HG02588 (cell line): ENCODE measurements around the gene LIF.

Source experiments
- ATAC-seq: cut with Tn5 transposase; IDR thresholded peaks from one replicate; pipeline ENCODE4 v1.9.1; 2021; ENCODE audit warnings: mild to moderate bottlenecking, moderate library complexity; ENCODE audit not compliant: unreplicated experiment

LIF gene

DNA sequence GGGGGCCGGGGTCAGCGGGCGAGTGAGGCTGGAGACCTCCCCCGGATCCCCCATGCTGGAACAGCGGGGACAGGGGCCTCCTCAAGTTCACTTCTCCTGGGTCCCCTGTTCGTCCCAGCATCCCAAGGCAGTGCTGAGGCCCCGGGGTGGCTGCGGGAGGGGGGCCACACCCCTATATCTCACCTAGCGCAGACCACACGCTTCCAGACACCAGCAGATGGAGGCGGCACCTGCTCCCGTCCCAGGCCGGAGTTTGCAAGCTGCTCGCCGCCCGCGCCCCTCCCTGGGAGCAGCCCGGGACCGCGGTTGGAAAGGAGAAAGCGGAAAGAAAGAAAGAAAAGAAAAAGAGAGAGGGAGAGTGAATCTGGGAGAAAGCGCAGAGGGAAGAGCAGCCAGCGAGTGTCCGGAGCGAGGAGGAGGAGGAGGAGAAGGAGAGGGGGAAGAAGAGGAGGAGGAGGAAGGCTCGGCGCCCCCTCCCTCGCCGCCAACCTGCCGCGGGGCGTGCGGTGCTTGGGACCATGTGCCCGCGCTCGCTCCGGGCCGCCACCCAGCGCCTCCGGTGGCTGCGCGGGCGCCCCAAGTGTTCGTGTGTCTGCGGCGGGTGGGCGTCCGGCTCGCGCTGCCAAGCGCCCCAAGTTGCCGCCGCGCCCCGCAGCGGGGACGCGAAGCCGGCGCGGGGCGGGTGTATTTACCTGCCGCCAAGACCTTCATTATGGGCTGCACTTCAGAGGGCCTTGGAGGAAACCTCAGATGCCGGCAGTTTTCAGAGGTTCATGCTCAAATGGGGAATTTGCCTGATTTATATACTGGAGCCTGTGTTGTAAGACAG is at the start of gene LIF:
LIF (minus strand) TSS at position 775 of the 829 bp plus-strand sequence; CDS start at position 711, 64 bp downstream.
- no peak for ATAC-seq

DNA sequence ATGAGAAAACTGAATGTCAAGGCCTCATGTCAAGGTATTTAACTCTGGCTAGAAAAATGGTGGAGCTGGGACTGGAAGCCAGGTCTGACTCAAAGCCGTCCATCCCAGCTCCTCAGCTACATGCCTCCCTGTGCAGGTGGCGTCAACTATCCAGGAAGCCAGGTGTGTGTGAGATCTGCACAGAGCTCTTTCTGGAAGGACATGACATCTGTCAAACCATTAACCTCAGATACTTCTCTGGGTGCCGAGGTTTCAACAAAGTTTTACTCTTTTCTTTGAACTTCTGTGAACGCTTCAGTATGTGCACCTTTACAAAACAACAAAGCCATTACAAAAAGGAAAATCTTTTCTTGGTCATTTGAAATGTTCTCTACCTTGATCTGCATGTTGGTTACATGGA is 49.8 kb upstream of the LIF start:
- no peak for ATAC-seq

DNA sequence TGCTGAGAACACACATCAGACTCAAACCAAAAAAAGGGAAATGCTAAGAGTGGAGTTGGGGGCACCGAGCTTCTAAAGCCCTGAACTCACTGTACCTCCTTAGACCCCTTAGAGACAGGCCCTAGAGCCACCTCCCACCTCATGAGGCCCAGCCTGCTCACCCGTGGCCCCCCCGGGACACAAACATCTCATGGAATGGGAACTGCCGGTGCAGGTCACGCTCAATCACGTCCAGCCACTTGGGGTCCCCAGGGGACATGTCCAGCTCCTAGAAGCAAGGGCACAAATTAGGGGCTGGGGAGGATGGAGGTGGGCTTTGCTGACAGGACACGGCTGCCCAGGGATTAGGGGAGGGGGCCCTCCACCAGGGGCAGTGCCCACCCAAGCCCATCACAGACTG is 49.0 kb upstream of the LIF start:
- ATAC-seq: no peak

DNA sequence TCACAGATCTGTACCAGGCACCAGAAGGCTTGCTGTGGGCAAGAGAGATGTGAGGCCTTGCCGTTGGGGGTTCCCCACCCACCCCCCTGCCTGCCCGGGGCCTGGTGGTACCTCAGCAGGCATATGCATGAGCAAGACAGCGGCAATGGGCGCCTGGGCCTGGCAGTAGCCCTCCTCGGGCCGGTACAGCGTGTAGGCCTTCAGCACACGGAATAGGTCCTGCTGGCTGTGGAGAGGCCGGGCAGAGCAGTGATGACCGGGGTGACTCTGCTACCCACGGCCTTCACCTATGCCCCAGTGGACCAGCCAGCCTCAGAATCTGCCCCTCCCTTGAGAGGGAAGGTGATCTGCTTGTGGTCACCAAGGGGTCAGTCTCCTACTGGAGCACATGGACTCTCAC is 48.3 kb upstream of the LIF start:
- no peak for ATAC-seq

DNA sequence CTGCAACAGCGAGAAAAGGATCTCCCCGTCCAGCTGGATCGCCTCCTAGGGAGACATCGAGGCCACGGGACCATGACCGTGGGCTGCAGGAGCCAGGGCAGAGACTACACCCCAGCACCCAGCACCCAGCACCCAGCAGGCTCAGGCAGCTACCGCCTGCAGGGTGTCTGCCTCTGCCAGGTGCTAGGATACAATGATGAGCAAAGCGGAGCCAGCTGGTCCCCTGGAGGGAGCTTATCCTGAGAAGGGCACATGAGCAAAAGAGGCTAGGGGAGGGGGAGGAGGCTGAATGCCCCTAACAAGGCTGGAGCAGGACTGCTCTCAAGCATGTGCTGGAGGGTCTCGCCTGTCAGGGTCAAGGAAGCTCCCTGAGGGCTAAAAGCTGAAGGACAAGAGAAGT is 47.5 kb upstream of the LIF start:
- no peak for ATAC-seq

DNA sequence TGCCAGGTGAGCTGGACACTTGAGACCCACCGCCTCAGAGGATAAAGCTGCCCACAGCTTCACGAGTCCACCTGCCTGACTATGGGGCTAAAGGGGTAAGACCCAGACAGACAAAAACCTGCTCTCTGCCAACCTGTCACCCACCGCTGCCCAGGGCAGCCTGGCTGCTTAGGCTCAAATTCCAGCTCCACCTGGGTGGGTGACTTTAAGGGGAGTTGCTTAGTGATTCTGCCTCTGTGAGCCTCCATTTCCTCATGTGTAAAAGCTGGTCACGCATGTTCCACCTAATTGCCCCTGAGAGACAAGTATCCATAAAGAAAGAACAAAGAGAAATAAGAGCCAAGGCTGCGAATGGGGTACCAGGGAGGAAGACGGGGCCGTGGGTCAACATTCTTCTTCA is 46.5 kb upstream of the LIF start:
- no peak for ATAC-seq

DNA sequence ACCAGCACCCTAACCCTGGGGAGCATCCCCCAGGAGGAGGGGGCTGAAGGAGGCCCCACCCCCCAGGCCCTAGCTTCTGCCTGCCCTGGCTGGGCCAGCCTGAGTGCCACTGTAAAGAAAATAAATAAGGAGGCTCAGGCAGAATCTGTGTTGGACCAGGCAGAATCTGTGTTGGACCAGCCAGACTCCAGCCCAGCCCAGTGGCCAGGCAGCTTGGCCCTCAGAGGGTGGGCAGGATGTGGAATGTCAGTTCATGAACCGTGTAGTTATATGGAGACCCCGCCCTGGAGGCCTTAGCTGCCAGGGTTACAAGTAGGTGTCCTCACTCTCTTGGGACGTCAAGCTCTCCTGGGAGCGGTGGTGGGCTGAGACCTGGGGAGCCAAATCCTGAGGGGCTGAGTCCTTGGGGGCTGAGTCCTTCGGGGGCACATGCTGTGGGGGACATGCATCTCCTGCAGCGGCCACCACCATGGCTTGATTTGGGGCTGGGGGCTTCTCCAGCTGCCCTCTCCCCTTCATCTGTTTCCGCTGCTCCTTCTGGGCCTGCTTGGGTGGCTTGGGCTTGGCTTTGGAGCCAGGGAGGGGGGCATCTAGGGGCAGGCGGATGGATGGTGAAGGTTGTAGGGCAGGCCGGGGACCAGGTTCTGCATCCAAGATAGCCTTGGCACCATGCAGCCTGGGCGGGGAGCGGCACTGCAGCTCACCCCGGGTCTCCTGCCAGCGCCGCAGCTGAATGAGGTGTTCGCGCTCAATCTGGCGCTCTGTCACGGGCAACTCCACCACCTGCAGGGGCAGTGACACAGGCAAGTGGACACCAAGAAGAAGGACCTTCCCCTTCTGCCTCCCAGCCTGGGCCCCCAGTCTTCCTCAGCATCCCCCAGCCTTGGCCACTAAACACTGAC is 45.8 kb upstream of the LIF start:
- ATAC-seq: no peak

DNA sequence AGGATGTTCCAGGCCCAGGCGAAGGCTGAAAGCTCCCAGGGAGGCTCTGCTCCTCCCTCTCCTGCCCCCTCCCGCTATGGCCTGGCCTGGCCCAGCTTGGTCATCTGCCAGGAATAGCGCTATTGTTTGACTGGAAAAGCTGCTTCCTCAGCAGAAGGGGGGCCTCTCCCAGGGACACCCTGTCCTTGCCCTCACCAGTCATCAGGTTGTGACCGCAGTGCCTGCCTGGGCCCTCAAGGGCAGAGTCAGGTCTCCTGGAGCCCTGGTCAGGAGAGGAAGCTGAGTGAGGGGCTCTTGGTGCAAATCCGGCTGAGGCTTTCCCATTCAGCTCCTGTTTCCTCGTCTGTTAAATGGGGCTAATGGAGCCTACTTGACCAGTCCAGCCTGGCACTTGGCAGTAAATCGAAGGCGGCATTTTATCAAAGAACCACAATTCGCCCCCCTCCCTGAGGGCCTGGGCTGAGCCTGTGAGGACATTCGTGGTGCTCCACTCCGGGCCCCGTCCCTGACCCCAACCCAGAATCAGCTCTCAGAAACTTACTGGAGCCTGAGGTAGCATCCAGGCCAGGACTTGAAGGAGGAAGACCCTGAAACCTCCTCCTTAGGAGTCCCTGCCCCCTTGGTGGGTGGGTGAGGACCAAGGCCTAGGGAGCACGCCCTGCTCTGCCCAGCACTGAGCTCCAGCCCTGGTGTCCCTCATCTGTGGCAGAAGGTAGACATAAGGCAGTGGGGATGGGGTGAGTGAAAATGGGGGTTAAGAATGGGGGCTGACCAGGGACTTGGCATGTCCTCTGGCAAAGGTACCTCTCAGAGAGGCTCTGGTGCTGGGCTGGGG is 44.7 kb upstream of the LIF start:
- no peak for ATAC-seq

DNA sequence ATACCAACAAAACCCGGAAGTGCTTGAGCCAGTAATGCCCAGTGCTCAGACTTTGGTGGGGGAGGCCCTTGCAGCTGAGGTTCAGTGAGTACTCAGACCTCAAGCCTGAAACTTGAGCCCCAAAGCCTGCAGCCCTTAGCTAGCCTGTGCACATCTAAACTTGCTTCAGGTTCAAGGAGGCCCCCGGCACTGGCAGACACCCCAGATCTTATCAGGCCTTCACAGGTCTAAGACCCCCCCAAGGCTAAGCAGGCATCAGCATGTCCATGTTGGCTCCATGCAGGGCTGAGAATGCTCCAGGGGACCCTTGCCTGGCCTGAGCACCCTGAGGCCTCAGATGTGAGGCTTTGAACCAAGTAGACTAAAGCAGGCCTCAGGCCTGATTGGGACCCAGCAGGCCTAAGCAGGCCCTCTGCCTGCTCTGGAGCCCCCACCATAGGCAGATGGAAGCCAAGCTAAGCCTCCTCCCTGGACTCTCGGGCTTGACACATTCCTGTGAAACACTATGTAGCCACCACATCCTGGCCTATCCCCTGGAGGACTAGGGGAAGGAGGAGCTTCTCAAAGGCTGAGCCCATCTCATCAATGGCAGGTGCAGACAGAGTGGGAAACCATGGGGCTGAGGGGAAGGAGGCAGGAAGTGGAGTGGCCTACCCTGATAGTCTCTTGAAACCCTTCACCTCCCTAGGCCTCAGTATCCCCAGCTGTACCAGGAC is 43.9 kb upstream of the LIF start:
- ATAC-seq: no peak

DNA sequence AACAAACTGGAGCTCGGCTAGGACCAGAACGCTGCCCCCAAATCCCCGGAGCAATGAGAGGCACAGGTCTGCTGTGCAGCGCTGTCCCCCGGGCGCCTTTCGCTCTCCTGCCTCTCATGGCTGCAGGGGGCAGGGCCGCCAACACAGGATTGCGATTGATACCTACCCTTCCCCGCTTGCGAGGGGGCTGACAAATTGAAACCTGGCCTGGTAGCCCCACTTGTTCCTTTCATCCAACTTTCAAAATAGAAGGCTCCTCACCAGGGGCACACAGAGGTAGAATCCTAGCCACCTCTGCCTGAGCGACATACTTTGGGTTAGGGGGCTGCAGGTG is 43.4 kb upstream of the LIF start:
- peak; percentile 17 for ATAC-seq

DNA sequence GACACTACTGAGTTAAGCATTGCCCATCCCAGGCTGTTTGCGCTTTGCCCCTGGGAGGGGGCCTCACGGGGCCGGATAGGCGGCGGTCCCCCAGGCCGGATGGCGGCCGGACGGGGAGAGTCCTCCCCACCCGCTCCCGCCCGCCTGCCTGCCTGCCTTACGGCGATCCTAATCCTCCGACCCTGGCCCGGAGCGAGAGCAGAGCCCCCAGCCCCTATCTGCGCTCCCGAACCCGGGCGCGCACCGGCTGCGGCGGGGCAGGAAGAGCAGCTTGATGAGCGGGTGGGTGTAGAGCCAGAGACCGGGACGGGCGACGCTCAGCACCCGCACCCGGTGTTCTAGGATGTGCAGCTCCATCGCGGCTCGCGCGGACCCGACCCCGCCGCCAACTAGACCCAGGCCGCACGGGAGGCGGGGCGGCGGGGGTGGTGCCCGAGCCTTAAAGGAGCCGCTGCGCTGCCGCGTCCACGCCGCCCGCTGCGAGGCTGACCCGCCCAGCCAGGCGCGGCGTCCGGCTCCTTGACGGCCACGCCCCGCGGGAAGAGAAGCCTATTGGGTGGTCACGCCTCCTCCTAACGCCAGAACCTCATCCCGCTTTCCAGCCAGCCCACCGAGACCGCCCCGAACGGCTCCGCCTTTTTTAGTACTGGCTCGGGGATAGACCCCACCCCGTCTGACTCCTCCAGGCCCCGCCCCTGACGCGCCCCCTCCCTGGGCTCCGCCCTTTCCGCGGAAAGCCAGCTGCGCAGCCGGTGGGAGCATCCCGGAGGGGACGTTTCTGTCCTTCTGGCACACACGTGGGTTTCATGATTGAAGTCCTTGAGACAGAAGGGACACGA is 42.8 kb upstream of the LIF start, which contains the start of gene CASTOR1:
CASTOR1 (minus strand) TSS at position 365 of the 839 bp plus-strand sequence; CDS start at position 357, 8 bp downstream.
- peak; percentile 66 for ATAC-seq

DNA sequence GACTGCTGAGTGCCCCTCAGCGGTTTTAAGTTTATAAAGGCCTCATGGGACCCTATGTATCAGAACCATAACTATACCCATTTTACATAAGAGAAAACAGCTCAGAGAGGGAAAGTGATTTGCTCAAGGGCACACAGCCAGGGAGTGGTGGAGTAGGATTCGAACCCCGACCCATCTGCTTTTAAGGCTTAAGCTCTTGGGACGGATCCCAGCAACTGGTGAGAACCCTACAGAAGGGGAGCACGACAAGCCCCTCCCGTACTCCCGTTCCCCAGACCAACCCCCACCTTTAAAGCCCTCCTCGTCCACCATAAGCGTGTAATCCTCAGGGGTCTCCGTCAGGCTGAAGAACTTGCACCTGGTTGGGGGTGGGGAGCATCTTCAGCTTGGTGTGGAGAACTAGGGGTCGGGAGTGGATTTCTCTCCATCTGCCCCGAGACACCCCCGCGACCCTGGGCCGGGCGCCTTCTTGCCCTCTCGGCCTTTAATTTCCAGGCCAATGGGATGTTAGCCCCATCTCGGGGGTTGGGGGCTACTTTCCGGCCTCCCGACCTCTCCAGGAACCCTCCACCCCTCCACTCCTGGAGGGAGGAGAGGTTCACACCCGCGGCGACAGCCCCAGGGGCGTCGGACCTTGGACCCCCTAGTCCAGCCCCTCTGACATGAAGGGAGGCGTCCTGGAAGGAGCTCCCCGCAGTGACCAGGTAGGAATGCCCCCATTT is 42.0 kb upstream of the LIF start:
- ATAC-seq: no peak

DNA sequence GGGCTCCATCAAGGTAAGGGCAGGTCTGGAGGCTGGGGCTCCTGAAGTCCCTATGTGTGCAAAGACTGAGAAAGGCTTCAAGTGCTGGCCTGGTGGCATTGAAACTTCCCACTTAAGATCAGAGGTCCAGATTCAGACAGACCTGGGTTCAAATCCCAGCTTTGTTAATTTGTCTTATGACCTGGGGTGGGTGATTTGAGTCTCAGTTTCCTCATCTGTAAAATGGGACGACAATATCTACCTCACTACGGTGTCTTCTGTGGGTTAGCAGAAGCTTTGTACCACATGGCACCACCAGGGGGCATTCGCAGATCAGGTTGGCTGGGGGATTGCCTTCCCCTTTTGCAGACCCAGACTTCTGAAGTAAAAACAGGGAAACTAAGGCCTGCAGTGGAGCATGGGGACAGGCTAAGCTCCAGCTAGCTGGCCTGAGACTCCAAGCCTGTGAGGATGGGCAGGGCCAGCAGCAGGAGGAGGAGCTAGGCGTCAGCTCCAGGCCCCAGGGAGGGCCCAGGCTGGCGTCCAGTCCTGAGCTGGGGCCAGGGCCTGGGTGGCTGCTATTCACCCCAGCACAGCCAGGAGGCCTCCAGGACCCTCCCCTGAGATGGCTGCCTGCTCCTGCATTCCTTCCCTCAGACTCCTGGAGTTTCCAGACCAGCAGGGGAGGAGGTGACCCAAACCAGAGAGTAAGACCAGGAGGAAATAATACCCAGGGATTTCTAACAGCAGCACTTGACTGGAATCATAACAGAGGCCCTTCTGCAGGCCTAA is 41.3 kb upstream of the LIF start:
- ATAC-seq: no peak

DNA sequence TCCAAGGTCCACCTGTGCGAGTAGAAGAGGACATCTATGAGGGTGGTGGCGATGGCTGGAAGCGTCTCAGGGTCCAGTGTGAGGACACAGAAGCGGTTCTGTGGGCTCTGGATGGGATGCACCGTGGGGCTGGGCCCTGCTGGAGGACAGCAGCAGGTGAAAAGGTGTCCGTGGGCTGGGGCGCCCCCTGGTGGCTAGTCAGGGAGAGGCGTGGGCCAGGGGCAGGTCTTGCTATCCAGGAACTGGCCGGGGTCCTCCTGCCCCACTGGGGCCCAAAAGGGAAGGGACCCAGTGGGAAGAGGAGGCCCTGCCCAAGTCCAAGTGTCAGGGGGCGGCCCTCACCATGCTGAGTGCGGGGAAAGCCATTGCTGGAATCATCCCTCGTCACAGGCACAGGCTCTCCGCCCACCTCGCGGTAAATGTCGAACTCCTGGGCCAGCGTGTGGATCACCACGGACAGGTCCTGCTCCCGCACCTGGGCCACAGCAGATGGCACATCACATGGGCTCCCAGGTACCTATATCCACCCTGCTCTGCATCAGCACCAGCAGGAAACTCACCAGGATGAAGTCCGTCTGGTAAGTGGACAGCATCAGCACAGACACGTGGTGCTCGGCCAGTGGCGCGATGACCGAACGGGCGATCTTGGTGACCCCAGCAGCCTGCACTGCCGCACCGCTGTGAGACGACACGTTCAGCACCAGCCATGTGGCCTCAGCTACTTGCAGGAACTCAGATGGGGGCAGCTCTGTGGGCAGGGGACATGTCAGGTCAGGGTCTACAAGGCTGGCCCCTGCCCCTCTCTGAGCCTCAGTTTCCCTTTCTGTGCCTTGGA is 40.5 kb upstream of the LIF start:
- no peak for ATAC-seq

DNA sequence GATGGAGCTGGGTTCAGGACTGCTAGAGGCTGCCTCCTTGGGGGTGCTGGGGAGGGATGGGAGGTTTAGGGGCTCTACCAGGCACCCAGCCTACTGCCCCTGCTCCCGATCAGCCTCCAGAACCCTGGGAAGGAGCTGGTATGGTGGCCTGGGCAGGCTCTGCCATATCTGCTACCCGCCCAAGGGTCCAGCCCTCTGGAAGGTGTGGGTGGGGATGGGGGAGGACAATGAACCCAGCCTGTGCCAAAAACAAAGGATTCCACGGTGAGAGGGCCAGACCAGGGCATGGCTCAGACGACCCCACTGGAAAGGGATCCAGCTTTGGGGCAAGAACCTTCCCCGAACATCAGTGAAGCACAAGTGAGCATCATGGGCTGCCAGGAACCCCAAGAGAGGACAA is 39.8 kb upstream of the LIF start:
- ATAC-seq: no peak

DNA sequence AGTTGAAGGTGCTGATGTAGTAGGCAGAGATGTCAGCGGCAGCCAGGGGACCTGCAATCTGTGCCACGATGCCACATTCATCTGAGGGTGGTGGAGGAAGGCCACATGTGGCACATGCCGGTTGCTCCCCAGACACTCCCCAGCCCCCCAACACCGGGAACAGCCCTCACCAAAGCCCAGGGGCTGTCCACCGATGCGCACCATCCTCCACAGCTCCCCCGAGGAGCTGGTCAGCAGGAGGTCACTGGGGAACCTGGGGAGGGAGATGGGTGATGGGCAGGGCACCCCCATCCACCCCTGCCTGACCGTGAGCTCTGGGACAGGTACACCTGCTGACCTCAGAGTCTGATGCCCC is 39.3 kb upstream of the LIF start:
- no peak for ATAC-seq

DNA sequence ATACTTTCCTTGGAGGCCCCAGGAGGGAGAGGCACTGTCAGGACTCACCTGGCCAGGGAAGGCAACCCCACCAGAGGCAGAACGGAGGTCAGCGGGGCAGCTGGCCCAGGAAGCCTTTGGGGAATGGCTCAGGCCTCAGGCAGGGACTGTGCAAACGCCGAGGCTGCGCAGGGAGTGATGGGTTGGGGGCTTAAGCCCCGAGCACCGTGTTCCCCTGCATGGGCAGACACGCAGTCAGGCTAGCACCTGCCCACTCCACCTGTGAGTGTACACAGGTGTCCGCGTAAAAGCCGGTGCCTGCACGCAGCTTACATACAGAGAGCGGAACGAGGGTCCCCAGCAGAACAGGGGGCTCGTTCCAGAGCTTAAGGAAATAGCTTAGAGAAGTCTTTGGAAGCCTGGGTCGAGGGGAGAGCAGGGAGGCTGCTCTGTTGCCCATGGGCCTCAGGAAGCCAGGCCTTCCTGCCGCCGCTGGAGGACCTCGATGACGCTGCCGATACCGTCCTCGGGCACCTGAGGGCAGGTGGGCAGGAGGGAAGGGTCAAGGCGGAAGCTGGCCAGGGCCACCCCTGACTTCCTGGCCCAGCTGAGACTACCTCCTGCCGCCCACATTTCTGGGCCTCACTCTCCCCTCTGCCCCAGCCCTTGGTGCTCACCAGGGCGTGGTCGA is 38.8 kb upstream of the LIF start:
- ATAC-seq: no peak
